Stimulated activated CD4-positive, alpha-beta T cell treated with anti-CD3 and anti-CD28 coated beads, Interleukin-1b, Interleukin-23, amount 100 ng/mL, for 1 hour (primary cell): Measurements from ENCODE around the gene TTLL1.

ENCODE experiments used
- DNase-seq, 2 donors: peaks; one replicate each; pipeline ENCODE4 v3.0.0-alpha.2; 2020; ENCODE audit warnings: low read depth in 2 of 2

The TTLL1 gene

GRCh38 chr22:43088984-43089717 lies at the start of gene TTLL1:
TTLL1 (minus strand) TSS chr22:43089391; CDS start chr22:43075586, 13,805 bp downstream.
- DNase-seq: peak; percentile 63 to 79

GRCh38 chr22:43136801-43137200 lies 47.6 kb upstream of the TTLL1 start:
- DNase-seq: no peak

DNA sequence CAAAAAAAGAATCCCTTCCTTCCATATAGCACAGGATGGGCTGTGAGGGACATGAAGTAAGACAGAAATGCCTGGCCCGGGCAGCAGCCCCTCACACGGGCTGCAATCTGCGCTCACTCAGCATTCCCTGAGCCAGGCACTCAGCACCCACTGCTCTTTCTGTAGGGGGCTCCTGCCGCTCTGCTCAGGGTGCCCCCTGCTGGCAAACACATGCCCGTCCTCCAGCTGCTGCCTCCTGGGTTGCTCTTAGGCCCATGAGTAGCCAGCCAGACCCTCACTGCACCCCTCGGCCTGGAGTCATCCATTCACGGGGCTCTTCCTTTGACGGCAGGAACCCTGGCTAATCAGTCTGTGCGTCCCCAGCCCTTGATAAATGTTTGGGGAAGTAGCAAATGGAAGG lies 47.1 kb upstream of the TTLL1 start:
- DNase-seq: no peak

DNA sequence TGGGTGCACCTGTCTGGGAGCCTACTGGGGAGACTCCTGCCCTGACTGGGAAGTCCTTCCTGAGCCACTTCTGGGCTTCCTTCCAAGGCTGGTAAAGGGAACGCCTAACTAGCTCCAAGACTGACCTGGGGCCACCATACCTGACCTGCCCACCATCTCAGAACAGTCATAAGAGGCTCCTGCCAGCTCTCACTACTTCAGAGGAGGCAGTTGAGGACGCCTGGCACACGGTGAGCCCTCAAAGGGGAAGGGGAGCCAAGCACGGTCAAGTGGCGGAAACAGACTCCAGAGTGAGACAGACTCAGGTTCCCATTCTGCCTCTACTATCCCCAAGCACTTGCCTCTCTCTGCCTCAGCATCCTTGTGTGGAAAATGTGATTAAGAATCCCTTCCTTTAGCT lies 46.4 kb upstream of the TTLL1 start:
- no peak for DNase-seq

GRCh38 chr22:43134553-43134952 lies 45.4 kb upstream of the TTLL1 start:
- no peak for DNase-seq

DNA sequence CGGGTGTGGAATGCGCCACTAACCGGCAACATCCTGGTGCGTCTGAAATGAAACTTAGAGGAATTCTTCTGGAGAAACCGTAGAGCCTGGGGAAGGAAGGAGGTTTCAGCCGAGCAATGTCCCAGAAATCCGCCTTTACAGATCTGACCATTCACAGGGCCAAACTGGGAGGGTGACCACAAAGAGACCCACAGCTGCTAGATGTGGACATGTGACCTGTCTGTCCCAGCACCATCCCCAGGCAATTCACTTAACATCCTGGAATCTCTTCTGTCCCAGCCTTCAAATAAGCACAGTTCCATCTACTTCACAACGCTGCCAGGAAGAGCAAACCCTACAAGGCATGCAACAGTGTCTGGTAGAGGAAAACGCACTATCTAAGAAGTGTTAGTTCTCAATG lies 44.2 kb upstream of the TTLL1 start:
- no peak for DNase-seq

DNA sequence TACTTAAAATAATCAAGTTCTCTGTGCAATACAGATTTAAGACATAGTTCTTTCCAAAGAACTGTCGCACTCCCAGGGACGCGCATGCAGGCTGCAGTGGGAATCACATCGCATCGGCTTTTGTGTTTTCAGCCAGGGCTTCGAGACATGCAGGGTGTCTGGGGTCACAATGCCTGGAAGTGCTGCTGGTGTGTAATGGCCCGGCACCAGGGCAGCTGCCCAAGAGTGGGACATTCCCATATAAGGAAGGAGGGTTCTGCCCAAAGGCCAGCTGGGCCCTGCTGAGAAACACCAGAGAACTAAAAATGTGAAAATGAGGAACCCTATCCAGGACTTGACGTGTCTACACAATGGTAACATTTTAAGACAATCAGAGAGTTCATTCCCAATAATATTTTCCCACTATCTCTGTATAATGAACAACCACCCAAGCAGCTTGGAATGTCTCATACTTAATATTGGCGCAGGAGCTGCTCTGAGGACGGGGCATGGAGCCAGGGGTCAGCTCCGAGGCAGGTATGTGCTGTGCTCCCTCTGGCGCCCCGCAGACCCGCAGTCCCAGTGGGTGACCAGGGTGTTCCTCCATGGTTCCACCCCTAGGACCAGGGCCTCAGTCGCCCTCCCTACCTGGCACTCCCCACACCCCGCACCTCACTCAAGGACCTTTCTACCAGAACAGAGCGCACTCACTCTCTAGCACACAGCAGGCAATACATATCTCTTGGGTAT lies 42.7 kb upstream of the TTLL1 start:
- no peak for DNase-seq

- no peak for DNase-seq
Measured at GRCh38 chr22:43129426-43130425, 40.5 kb upstream of the TTLL1 start.

DNA sequence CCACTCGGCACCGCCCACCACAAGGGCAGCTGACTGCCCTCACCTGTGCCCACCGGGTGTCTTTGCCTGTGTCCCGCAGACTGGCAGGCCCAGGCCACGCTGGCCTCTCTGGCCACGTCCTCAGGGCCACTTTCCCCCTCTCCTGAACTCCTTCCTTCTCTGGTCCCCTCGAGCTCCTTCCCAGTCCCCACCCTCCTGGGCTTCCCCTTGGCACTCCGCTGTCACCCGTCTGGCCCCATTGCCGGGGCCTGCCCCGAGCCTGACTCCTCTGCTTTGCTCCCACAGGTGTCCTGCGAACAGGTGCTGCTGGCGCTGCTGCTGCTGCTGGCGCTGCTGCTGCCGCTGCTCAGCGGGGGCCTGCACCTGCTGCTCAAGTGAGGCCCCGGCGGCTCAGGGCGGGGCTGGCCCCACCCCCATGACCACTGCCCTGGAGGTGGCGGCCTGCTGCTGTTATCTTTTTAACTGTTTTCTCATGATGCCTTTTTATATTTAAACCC lies 39.8 kb upstream of the TTLL1 start:
- DNase-seq: no peak

DNA sequence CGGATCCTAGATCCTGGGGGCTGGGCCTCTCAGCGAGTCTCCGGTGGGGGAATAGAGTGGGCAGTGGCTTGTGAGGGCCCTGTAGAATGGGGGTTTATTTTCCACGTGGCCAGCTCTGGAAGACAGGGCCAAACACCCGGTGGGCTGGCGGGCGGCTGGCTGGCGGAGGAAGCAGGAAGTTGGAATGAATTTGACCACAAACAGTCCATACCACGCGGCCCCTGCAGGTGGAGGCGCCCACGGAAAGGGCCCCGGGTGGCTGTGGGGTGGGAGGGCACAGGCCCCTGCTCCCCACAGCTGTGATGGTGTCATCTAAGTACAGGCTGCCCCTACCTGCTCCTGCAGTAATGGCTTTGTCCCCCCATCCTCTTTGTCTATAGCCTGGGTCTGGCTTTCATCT lies 38.9 kb upstream of the TTLL1 start:
- no peak for DNase-seq

DNA sequence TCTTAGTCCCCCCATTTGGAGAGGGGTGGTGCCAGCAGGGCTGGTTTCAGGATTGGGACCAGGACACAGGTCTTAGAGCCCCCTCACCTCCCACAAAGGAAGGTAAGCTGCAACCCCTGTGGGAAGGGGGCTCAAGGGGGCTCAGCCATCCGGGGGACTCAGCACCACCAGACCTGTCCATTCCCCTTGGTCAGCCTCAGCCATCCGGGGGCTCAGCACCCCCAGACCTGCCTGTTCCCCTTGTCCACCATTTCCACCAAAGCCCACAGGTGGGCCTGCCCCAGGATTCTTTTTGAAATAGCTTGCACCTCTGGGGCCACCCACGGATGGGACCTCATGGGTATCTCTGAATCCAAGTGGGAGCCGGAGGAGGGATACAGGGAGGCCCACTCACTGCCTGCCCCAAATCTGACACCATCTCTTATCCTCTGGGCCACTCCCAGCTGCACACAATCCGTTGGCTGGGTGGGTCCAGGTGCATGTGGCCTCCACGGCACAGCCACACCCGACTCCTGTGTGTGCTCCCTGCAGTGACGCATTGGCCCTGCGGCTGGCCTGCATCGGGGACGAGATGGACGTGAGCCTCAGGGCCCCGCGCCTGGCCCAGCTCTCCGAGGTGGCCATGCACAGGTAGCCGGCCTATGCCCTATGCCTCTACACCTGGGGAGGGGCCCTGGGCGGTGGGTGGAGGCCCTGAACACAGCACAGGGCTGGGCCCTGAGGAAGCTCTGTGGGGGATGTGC lies 38.1 kb upstream of the TTLL1 start:
- DNase-seq: no peak

DNA sequence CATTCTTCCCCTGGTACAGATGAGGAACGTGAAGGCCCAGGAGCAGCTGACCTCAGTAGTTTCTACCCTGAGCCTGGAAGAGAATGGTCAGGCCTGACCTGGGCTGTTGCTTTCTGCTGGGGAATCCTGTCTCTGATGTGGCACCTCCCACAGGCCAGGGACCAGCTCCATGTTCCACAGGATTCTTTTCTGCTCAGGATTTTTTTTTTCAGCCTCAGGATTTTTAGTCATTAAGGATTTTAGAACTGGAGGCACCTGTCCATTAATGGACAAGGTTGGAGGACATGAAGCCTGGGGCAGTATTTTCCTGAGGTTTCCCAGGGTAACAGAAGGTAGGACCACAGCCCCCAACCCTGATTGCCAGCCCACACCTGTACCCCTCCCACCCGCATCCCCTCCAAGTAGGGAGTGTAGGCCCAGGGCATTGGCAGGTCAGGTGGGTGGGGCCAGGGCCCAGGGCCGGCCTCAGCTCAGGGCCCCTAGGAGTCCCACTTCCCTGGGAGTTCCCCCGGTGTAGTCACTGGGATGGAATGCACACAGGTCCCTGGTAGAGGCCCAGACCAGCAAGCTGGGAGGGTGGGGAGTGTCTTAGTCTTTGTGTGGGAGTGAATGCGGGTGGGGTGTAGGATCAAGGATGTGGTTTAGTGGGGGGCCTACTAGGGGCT lies 37.4 kb upstream of the TTLL1 start:
- no peak for DNase-seq

DNA sequence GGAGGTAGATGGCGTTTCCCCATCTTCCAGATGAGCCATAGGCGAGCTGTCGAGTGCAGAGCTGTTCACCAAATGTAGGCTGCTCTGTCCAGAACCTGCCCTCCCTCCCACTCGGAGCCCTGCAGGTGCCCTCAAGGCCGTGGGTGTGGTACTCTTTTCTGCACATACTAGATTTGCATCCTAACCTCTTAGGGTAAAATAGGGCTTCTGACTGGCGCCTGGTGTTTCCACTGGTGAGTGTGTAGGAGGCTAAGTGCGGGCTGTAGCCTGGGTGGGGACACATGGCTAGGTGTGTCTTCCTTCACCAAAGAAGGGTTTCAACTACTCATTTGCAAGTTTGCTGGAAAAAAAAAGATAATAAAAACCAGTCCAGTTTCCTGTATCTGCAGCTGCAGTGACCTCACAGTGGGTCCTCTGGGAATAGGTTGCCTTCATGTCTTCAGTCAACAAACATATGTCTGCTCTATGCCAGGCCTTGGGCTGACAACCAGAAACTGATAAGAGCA lies 29.8 kb upstream of the TTLL1 start:
- no peak for DNase-seq

DNA sequence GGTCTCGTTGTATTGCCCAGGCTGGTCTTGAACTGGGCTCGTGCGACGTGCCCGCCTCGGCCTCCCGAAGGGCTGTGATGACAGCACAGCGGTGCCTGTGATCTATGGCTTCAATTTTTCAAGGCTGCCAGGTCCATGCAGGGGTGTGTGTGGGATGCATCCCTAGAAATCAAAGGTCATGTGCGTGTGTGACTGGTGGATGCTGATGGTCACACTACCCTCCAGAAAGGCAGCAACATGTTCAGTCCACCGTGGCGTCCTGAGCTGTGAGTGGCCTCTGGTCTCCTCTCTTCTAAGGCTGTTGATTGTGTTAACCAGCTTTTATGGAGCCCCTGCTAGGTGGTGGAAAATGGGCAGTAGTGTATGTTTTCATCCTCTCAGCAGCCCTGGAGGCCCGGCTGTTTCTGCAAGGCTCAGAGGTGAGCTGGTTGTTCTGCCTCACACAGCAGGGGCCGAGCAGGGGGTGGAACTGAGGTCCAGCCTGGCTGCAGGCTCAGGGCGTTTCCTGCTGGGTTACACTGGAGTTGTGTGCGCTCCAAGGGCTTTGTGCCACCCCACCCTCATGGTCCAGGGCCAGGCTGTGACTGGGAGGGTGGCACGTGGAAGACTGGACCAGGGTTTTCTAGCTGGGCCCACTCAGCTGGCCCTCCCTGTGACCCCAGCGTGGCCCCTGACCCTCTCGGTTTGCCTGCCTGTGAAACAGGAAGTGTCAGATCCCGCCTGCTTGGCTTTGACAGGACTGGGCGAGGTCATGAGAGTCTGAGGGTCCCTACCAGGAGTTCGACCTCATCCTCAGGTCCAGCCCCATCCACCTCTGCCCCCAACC lies 29.0 kb upstream of the TTLL1 start:
- no peak for DNase-seq

GRCh38 chr22:43116932-43117331 lies 27.7 kb upstream of the TTLL1 start:
- no peak for DNase-seq

- no peak for DNase-seq
Measured at GRCh38 chr22:43114958-43115357, 25.8 kb upstream of the TTLL1 start.

DNA sequence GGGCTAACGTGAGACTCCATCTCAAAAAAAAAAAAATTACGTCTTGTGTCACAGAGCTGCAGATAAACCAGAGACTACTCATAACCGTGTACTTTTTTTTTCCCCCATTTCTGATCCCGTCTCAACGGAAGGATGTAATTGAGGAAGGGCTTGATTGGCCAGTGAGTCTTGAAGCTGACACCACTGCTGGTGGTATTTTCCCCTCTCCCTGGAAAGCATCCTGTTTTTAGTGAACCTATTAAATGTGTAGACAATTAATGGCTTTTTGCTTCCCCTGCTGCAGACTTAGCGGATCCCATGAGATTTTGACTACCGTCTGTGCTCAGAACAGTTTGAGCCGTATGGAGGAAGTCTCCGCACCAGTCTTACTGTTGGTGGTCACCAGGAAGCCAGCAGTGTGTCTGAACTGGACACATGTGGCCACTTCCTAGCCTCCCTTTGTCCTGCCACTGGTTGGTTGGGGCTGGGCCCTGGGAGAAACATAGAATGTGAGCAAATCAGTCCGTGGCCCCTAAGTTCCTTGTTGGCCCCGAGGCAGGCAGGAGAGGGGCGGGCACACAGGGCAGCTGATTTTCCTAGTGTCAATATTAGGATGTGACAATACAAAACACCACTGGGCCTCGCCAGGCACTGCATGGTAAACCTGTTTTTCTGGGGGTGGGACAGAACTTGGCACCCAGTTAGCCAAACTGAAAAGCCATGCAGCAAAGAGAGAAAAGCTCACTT lies 24.5 kb upstream of the TTLL1 start:
- DNase-seq: no peak

DNA sequence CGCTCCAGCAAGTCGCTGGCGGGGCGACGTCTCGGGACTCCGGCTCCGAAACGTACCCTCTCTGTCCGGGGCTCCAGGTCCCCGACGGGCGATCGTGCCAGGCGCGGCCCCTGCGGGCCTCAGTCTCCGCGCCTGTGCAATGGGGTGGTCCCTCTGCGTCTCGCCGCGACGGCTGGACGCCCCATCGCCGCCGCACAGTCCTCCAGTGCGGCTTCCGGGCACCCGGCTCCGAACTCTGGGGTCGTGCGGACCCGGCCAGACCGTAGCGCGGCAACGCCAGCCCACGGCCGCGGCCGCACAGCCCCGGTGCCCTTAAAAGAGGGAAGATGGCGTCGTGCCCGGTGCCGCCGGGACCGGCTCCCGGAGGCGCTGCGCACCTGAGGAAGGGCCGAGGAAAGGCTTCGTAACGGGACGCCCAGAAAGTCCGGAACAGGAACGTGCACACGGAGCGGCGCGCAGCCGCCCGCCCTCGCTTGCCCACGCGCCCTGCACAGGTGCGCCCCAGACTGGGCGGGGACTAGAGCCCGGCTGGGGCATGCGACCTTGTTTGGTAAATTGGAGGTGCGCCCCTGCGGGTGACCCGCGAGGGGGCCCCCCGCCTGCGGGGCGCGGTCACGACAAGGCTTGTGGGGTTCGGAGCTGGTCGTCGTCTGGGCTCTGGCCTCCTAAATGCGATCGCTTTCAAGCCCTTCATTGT lies 21.9 kb upstream of the TTLL1 start:
- peak in 1 of 2 donors; percentile 21 for DNase-seq
